ENCODE measurements around the gene LHX1. TPM values are rescaled to one million over a fixed set of nuclear protein-coding genes. Genes with fewer than 3 reads are reported as not detected.

Gene LHX1
- total and polyA plus RNA-seq, 2 of the 8 experiments (the other 6 are each of a cell fraction or from before 2014, with no cell fraction given): 0.26 to 0.93 TPM

DNA sequence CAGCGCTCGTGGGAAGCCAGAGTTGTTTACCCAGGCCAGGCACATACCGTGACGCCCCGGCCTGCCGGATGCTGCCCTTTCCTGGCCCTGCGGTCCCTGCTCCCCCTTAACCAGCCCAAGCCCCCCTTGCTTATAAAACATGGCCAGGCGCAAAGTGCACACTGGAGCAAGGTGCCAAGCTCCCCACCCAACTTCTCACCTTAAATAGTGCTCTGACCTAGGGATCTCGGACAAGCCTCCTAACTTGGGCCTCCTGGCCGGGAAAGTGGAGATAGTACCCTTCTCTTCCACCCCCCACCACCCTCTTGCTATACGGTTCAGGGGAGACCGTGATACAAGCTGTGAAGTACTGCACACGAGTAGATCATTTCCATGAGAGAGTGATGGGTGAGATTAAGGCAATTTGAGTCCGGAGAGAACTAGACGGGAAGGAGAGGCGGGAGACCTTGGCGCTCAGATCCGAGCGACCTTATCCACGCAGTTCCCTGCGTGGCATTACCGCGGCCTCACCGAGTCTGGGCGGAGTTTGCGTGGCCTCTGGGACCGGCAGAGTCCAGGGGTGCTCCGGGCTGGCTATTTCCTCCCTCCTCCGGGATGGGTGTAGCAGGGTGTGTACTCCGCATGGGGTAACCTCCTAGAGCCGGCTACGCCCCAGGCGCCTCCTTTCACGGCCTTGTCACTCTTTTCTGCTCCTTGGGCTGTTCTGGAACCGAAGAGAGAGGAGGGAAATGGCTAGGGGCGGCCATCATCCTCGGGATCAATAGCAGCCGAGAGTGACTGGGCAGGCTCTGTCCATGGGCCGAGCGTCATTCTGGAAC is 4.4 kb upstream of the LHX1 start:
- no peak overlapping the region for H4K5ac ChIP-seq (ENCODE audit: insufficient read length, low read depth, low read length)
- 5% methylated on average over 30 of the region's 40 CpGs; no CpG with 5 or more reads in 1 of the 2 experiments for WGBS, 2 experiments (ENCODE audit: extremely low coverage in 1 of 2, insufficient coverage in 1 of 2, insufficient read length in 1 of 2, insufficient replicate concordance in 2 of 2, low coverage in 1 of 2, low lambda C conversion rate in 2 of 2, missing lambda C conversion rate in 1 of 2)
- ChIA-PET POLR2A (ENCODE audit: partially characterized antibody) (interaction anchor here (1.5 to 5.5 kb wide), 2 partner anchors 9 to 11 kb away, joined by 4 to 45 read pairs; no protein-coding TSS in a partner anchor), CTCF (ENCODE audit: partially characterized antibody) (interaction anchor here (0.8 to 2.4 kb wide), 6 partner anchors 8 to 177 kb away, joined by 3 to 9 read pairs (median 4); no protein-coding TSS in a partner anchor)
- H4K20me1 ChIP-seq (replicated peaks in 1 of 2; ENCODE audit: control insufficient read depth in 1 of 2, insufficient read depth in 2 of 2, low read length in 2 of 2): peaks cover 7 to 11% of the 10 kb centered on the region in 2 experiments
- H3K27ac ChIP-seq (ENCODE audit: low read depth, low read length): no peak overlapping the region
- no peak overlapping the region for H3K4ac ChIP-seq (replicated peaks; ENCODE audit: insufficient read length, low read depth, low read length)
- H3K4me1 ChIP-seq (replicated peaks in 1 of 4; ENCODE audit: control insufficient read depth in 3 of 4, insufficient read depth in 4 of 4, low read length in 3 of 4): peaks cover 16 to 71% (median 42%) of the 10 kb centered on the region in 4 experiments
- peaks cover 0 to 2% (median 0%) of the 10 kb centered on the region in 4 experiments; a peak in 1 of 8 replicates for H3K36me3 ChIP-seq (ENCODE audit: control insufficient read depth in 2 of 4, insufficient read depth in 4 of 4, low read length in 3 of 4)
- no peak overlapping the region for H3K23ac ChIP-seq (ENCODE audit: insufficient read length)
- H3K23me2 ChIP-seq (ENCODE audit: low read depth, low read length): peaks cover 28% of the 10 kb centered on the region; the same call in 1 of the 2 replicates
- H4K8ac ChIP-seq (ENCODE audit: extremely low read depth, insufficient read depth, low read length): peak overlapping the region; percentile 65; the same call in 1 of the 2 replicates
- H2AK5ac ChIP-seq (ENCODE audit: low read depth, low read length): no peak overlapping the region
- H2BK120ac ChIP-seq (replicated peaks; ENCODE audit: low read depth, low read length): no peak overlapping the region
- H3K27me3 ChIP-seq (replicated peaks in 1 of 4; ENCODE audit: control insufficient read depth in 3 of 4, extremely low read depth in 1 of 4, insufficient read depth in 3 of 4, low read length in 3 of 4): peaks cover 69 to 96% (median 87%) of the 10 kb centered on the region in 4 experiments
- H3K18ac ChIP-seq (ENCODE audit: extremely low read depth, low read length): peak overlapping the region; percentile 40; the same call in 1 of the 2 replicates
- no peak overlapping the region for H2BK5ac ChIP-seq (ENCODE audit: low read depth, low read length)
- H3K4me3 ChIP-seq (ENCODE audit: extremely low read depth in 1 of 4, insufficient read depth in 2 of 4, low read depth in 3 of 4, low read length in 4 of 4): peak overlapping the region in 2 of 4 experiments; percentile 10 to 74; a peak in 4 of 8 replicates
- H3K56ac ChIP-seq (replicated peaks; ENCODE audit: insufficient read length, low read depth, low read length): no peak overlapping the region
- no peak overlapping the region for H4K91ac ChIP-seq (replicated peaks; ENCODE audit: insufficient read length, low read length)
- no peak overlapping the region for H2AFZ ChIP-seq (ENCODE audit: low read length)
- H3K79me1 ChIP-seq (ENCODE audit: low read depth, low read length): no peaks in the 10 kb centered on the region
- FAIRE-seq: no peak
- H3K9ac ChIP-seq (replicated peaks in 1 of 4; ENCODE audit: extremely low read depth in 1 of 4, low read depth in 3 of 4, low read length in 3 of 4): no peak overlapping the region
- peak overlapping the region; percentile 40; the same call in 1 of the 2 replicates for H2BK15ac ChIP-seq (ENCODE audit: low read length)
- no peaks in the 10 kb centered on the region for H3K9me3 ChIP-seq (ENCODE audit: insufficient read depth in 2 of 2, low read depth in 1 of 2, low read length in 1 of 2)
- DNase-seq (ENCODE audit: low read depth in 1 of 2, low spot score in 2 of 2): no peak
- peak overlapping the region; percentile 88 to 92 for H3K4me2 ChIP-seq (ENCODE audit: insufficient read depth in 1 of 2, low read depth in 2 of 2, low read length in 2 of 2)
- H2BK20ac ChIP-seq (ENCODE audit: low read length): peak overlapping the region; percentile 43; the same call in 1 of the 2 replicates
- H2BK12ac ChIP-seq (ENCODE audit: low read depth, low read length): peak overlapping the region; percentile 89; the same call in 1 of the 2 replicates
- no peak overlapping the region for H3K14ac ChIP-seq (ENCODE audit: insufficient read length)
- H3K79me2 ChIP-seq (ENCODE audit: control insufficient read depth in 1 of 2, insufficient read depth in 2 of 2, low read length in 2 of 2): no peaks in the 10 kb centered on the region
- TF ChIP-seq CHD2 (IDR thresholded peaks at IDR 0.05; ENCODE audit: low read length) (no peak), EZH2 (IDR thresholded peaks at IDR 0.05; ENCODE audit: low read depth, low read length, severe bottlenecking) (peak; percentile 87), SIRT6 (IDR thresholded peaks at IDR 0.05; ENCODE audit: low read length) (no peak), NANOG (IDR thresholded peaks at IDR 0.05; ENCODE audit: insufficient read depth, low read depth, low read length, poor library complexity, severe bottlenecking) (no peak), KDM4A (IDR thresholded peaks at IDR 0.05; ENCODE audit: low read depth, low read length, severe bottlenecking) (no peak), ZNF274 (IDR thresholded peaks at IDR 0.05; ENCODE audit: borderline replicate concordance, extremely low read depth, low read length) (no peak), BCL11A (IDR thresholded peaks at IDR 0.05; ENCODE audit: low read depth in 2 of 2, low read length in 2 of 2) (no peak), MAFK (IDR thresholded peaks at IDR 0.05; ENCODE audit: low read depth, low read length) (no peak), RNF2 (IDR thresholded peaks at IDR 0.05; ENCODE audit: borderline replicate concordance, low read depth, low read length, missing control alignments, poor library complexity, severe bottlenecking) (no peak), FOSL1 (IDR thresholded peaks at IDR 0.05; ENCODE audit: insufficient read depth, low read depth, low read length) (no peak)

Data from H1 (cell line).